Prostate gland (tissue), 2 donors: Measurements from ENCODE around the gene PTPRG.

ENCODE experiments used
- POLR2A ChIP-seq: fragments of 450-650 bp; IDR thresholded peaks from one replicate; pipeline ENCODE4 v1.6.1; 2016; ENCODE audit warnings: antibody characterized with exemption, mild to moderate bottlenecking
- POLR2AphosphoS5 ChIP-seq: sonication (generic); formaldehyde crosslinking; IDR thresholded peaks from one replicate; pipeline ENCODE4 v1.6.1; 2017; ENCODE audit warnings: antibody characterized with exemption
- TF ChIP-seq, protein P1 (sequence below), 4 experiments: fragments of 200-600 bp in 2 of 4; fragments of 450-650 bp in 2 of 4; sonication (generic) in 2 of 4; IDR thresholded peaks; 1 replicate in 3 of 4; 2 replicates in 1 of 4; pipeline ENCODE4 v1.5.1; 2016 to 2019; ENCODE audit warnings: antibody characterized with exemption in 4 of 4, mild to moderate bottlenecking in 2 of 4, moderate library complexity in 2 of 4

DNA sequence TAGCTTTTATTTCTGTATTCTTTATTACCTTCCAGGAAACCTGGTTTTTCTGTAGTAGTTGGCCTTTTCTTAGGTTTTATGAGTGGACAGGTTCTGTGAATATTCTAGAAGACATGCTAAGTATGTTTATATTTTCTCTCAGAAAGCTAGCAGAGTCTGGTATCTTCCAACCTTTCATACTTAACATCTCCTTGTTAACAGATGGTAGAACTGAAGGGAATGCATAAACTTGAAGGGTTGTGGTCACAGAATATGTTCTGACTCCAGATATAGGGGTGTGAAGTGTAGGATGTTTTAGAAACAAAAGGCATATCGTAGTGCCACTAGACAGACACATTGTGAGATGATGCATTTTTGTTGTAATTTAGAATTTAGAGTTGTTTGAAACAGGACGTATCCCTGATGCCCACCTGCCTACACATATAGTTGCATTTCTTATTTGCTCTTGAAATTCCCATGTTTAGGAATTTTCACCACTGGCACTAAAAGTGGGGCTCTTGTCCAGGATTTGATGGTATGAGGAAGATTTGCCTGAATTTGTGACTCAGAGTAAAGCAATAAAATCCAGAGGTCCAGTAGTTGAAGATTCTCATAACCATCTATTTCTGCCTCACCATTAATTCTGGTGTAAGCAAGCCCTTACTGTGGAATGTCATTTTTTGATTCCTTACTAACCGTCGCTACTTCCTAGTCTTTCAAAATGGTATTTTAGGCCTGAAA is 537.4 kb downstream of the PTPRG start:
- no peak for TF ChIP-seq POLR2A
- TF ChIP-seq, protein P1, sequence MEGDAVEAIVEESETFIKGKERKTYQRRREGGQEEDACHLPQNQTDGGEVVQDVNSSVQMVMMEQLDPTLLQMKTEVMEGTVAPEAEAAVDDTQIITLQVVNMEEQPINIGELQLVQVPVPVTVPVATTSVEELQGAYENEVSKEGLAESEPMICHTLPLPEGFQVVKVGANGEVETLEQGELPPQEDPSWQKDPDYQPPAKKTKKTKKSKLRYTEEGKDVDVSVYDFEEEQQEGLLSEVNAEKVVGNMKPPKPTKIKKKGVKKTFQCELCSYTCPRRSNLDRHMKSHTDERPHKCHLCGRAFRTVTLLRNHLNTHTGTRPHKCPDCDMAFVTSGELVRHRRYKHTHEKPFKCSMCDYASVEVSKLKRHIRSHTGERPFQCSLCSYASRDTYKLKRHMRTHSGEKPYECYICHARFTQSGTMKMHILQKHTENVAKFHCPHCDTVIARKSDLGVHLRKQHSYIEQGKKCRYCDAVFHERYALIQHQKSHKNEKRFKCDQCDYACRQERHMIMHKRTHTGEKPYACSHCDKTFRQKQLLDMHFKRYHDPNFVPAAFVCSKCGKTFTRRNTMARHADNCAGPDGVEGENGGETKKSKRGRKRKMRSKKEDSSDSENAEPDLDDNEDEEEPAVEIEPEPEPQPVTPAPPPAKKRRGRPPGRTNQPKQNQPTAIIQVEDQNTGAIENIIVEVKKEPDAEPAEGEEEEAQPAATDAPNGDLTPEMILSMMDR (IDR thresholded peaks at IDR 0.05), result no peak
- no peak for TF ChIP-seq POLR2AphosphoS5
